K562 (cell line): ENCODE measurements around the gene ARHGDIA. TPM values are rescaled to one million over a fixed set of nuclear protein-coding genes. Genes with fewer than 3 reads are reported as not detected.

ENCODE experiments used
- ARHGAP35 ChIP-seq: fragments of 450-650 bp; IDR thresholded peaks from 2 replicates; pipeline ENCODE4 v1.6.1; 2018; ENCODE audit not compliant: partially characterized antibody
- CBX2 ChIP-seq: fragments of 200-600 bp; sonication (generic); IDR thresholded peaks from one replicate; pipeline ENCODE4 v1.6.1; 2012; ENCODE audit warnings: mild to moderate bottlenecking, low read length, inconsistent platforms; ENCODE audit not compliant: insufficient read depth, poor library complexity, severe bottlenecking
- CCNT2 ChIP-seq: IDR thresholded peaks from 2 replicates; pipeline ENCODE4 v1.6.1; 2011; ENCODE audit warnings: borderline replicate concordance, low read depth, mild to moderate bottlenecking, moderate library complexity, mixed read lengths, low read length; ENCODE audit not compliant: insufficient read length; ENCODE audit errors: extremely low read depth
- ETV5 ChIP-seq: sonication (generic); formaldehyde crosslinking; IDR thresholded peaks from 2 replicates; pipeline ENCODE4 v1.4.0; 2020; ENCODE audit warnings: low read depth, mild to moderate bottlenecking, missing genetic modification reagents
- HNRNPL ChIP-seq: fragments of 200-400 bp; formaldehyde crosslinking; IDR thresholded peaks from 2 replicates; pipeline ENCODE4 v1.6.1; 2017; ENCODE audit warnings: low read depth, mild to moderate bottlenecking, low read length
- MYBL2 ChIP-seq, 2 experiments: fragments of 450-650 bp in 1 of 2; sonication (generic) in 1 of 2; formaldehyde crosslinking in 1 of 2; IDR thresholded peaks; 2 replicates each; pipeline versions ENCODE4 v1.6.1 to v1.8.1; 2017 to 2022; ENCODE audit warnings: borderline replicate concordance in 1 of 2, inconsistent platforms in 1 of 2, low read depth in 1 of 2, mild to moderate bottlenecking in 1 of 2, missing genetic modification reagents in 1 of 2, moderate library complexity in 1 of 2
- NCOA6 ChIP-seq: fragments of 450-650 bp; IDR thresholded peaks from 2 replicates; pipeline ENCODE4 v1.6.1; 2017; ENCODE audit warnings: mild to moderate bottlenecking
- POLR2B ChIP-seq: fragments of 450-650 bp; IDR thresholded peaks from 2 replicates; pipeline ENCODE4 v1.6.1; 2018; ENCODE audit warnings: low read depth; ENCODE audit not compliant: partially characterized antibody
- PRMT5 ChIP-seq: sonication (generic); formaldehyde crosslinking; IDR thresholded peaks from 2 replicates; pipeline ENCODE4 v1.5.0; 2020; ENCODE audit warnings: missing genetic modification reagents
- RAD51 ChIP-seq: fragments of 450-650 bp; IDR thresholded peaks from 2 replicates; pipeline ENCODE4 v1.7.1; 2016; ENCODE audit warnings: low read depth, mild to moderate bottlenecking, borderline replicate concordance
- SIN3A ChIP-seq, 2 experiments: fragments of 150-350 bp in 1 of 2; IDR thresholded peaks; 2 replicates each; pipeline ENCODE4 v1.6.1; 2011 to 2016; ENCODE audit warnings: borderline replicate concordance in 2 of 2, low read depth in 2 of 2, low read length in 2 of 2, mild to moderate bottlenecking in 2 of 2, moderate library complexity in 2 of 2; ENCODE audit not compliant: control insufficient read depth in 1 of 2
- TSC22D4 ChIP-seq: fragments of 450-650 bp; IDR thresholded peaks from 2 replicates; pipeline ENCODE4 v1.6.1; 2016; ENCODE audit warnings: missing genetic modification characterization, missing biosample characterization, control low read depth
- polyA plus RNA-seq, 8 experiments: library from polyadenylated mRNA; depleted of rRNA in 4 of 8; stranded (reverse) in 5 of 8; unstranded in 3 of 8; fragments of >200 nt; fragmentation: Nextera tagmentation in 2 of 8; fragmentation: Illumina TruSeq in 1 of 8; extraction: Ambion mirVana in 2 of 8; extraction: Trizol in 1 of 8; gene quantifications; 2 replicates each; pipeline versions ENCODE4 v1.2.1 to v1.2.3, GENCODE V29; 2011 to 2014; ENCODE audit warnings: inconsistent platforms in 1 of 8, missing spikeins in 1 of 8
- total RNA-seq, 7 experiments: library from RNA; depleted of rRNA in 6 of 7; stranded (reverse); fragments of >200 nt in 6 of 7; fragmentation: Illumina TruSeq in 2 of 7; extraction: Trizol in 2 of 7; gene quantifications; 2 replicates each; pipeline versions ENCODE4 v1.2.1 to v1.2.3, GENCODE V29; 2011 to 2021; ENCODE audit warnings: low replicate concordance in 1 of 7
- TF ChIP-seq, protein P1 (sequence below): fragments of 200-400 bp; formaldehyde crosslinking; IDR thresholded peaks from 2 replicates; pipeline ENCODE4 v1.6.1; 2017; ENCODE audit warnings: mild to moderate bottlenecking, low read depth, low read length, moderate library complexity
- TF ChIP-seq, protein P2 (sequence below): fragments of 250-450 bp; sonication (Bioruptor Pico); IDR thresholded peaks from 2 replicates; pipeline ENCODE4 v1.5.0; 2021
- TF ChIP-seq, protein P3 (sequence below): fragments of 250-450 bp; sonication (Bioruptor Pico); IDR thresholded peaks from 2 replicates; pipeline ENCODE4 v1.9.0; 2021; ENCODE audit warnings: mild to moderate bottlenecking

ARHGDIA gene
- total and polyA plus RNA-seq, 9 of the 15 experiments (the other 6 are each of a cell fraction or from before 2014, with no cell fraction given) = 9.6 to 340 (median 97.6) TPM

DNA sequence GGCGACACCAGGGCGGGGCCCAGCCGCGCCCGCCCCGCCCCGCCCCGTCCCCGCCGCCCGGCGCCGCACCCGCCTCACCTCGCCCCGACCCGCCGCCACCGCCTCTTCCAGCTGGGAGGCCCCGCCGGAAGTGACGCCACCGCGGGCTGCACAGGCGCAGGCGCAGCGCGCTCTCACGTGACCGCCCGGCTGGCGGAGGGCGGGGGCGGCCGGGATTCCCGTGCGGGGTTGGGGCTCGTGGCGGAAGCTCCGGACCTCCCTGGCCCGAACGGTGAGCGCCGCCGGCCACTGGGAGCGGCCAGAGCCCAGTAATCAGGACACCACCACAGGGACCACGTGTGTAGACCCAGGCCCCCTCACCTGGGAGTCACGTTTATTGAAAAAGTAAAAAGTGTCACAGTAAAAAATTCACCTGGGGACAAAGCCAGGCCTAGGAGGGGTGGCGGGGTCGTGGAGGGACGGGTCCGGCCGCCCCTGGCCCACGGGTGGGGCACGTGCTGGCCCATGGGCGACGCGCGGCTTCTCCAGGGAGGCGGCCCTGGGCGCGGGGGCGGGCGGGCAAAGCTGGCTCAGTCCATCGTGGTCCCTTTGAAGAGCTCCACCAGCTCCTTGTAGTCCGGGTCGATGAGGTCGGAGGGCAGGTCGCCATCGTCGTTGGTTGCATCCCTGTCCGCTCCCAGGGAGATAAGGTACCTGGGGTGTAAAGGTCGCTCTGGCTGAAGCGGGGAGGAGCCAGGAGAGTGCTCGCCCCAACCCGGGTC lies 37.8 kb downstream of the ARHGDIA start, which contains the start of gene MCRIP1 (continued):
- TF ChIP-seq, protein P1, sequence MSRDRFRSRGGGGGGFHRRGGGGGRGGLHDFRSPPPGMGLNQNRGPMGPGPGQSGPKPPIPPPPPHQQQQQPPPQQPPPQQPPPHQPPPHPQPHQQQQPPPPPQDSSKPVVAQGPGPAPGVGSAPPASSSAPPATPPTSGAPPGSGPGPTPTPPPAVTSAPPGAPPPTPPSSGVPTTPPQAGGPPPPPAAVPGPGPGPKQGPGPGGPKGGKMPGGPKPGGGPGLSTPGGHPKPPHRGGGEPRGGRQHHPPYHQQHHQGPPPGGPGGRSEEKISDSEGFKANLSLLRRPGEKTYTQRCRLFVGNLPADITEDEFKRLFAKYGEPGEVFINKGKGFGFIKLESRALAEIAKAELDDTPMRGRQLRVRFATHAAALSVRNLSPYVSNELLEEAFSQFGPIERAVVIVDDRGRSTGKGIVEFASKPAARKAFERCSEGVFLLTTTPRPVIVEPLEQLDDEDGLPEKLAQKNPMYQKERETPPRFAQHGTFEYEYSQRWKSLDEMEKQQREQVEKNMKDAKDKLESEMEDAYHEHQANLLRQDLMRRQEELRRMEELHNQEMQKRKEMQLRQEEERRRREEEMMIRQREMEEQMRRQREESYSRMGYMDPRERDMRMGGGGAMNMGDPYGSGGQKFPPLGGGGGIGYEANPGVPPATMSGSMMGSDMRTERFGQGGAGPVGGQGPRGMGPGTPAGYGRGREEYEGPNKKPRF = no peak
- TF ChIP-seq ETV5 (CRISPR knock-in tag) (peak; percentile 67), SIN3A (IDR thresholded peaks at IDR 0.05; ENCODE audit: borderline replicate concordance in 2 of 2, control insufficient read depth in 1 of 2, low read depth in 2 of 2, low read length in 2 of 2) (peak; percentile 37 to 80; a peak in 2 of 4 replicates), MYBL2 (IDR thresholded peaks at IDR 0.05; ENCODE audit: low read depth) (no peak), MYBL2 (CRISPR knock-in tag; IDR thresholded peaks at IDR 0.05; ENCODE audit: borderline replicate concordance) (no peak), NCOA6 (no peak), RAD51 (peak; percentile 71), POLR2B (peak; percentile 36), PRMT5 (CRISPR knock-in tag) (no peak), CBX2 (no peak), HNRNPL (peak; percentile 22; the same call in 1 of the 2 replicates), TSC22D4 (no peak), ARHGAP35 (no peak), CCNT2 (peak; percentile 92)
- TF ChIP-seq, protein P2, sequence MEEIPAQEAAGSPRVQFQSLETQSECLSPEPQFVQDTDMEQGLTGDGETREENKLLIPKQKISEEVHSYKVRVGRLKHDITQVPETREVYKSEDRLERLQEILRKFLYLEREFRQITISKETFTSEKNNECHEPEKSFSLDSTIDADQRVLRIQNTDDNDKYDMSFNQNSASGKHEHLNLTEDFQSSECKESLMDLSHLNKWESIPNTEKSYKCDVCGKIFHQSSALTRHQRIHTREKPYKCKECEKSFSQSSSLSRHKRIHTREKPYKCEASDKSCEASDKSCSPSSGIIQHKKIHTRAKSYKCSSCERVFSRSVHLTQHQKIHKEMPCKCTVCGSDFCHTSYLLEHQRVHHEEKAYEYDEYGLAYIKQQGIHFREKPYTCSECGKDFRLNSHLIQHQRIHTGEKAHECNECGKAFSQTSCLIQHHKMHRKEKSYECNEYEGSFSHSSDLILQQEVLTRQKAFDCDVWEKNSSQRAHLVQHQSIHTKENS (CRISPR knock-in tag) = no peak
- TF ChIP-seq, protein P3, sequence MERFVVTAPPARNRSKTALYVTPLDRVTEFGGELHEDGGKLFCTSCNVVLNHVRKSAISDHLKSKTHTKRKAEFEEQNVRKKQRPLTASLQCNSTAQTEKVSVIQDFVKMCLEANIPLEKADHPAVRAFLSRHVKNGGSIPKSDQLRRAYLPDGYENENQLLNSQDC = no peak
